Heart left ventricle (tissue), 16 donors: ENCODE data around the gene LACTBL1. TPM values are rescaled to one million over a fixed set of nuclear protein-coding genes. Genes with fewer than 3 reads are reported as not detected.

ENCODE experiments used
- ATAC-seq, 4 donors: fragments of 200-7000 bp; cut with Tn5 transposase; one replicate each; pipeline ENCODE4 v1.9.1; 2020 to 2022; ENCODE audit warnings: moderate library complexity in 4 of 4, mild to moderate bottlenecking in 3 of 4, moderate number of reproducible peaks in 1 of 4
- DNase-seq, 5 donors: peaks; one replicate each; pipeline ENCODE4 v3.0.0-alpha.2; 2020
- H3K27ac ChIP-seq, 12 donors: fragments of 200-600 bp; sonication (generic) in 4 of 12; one replicate each; pipeline versions ENCODE4 v1.5.0 to v1.8.0; 2016 to 2022; ENCODE audit warnings: mild to moderate bottlenecking in 2 of 12
- H3K27me3 ChIP-seq, 9 donors: fragments of 200-600 bp; sonication (generic) in 2 of 9; one replicate each; pipeline versions ENCODE4 v1.5.1 to v1.8.0; 2016 to 2022; ENCODE audit warnings: mild to moderate bottlenecking in 3 of 9
- H3K36me3 ChIP-seq, 9 donors: fragments of 200-600 bp; sonication (generic) in 2 of 9; one replicate each; pipeline versions ENCODE4 v1.5.0 to v1.8.0; 2018 to 2022; ENCODE audit warnings: mild to moderate bottlenecking in 2 of 9
- H3K4me1 ChIP-seq, 12 donors: fragments of 200-600 bp; sonication (generic) in 4 of 12; one replicate each; pipeline versions ENCODE4 v1.5.0 to v1.8.0; 2016 to 2022; ENCODE audit warnings: mild to moderate bottlenecking in 3 of 12
- H3K4me3 ChIP-seq, 12 donors: fragments of 200-600 bp; sonication (generic) in 4 of 12; one replicate each; pipeline versions ENCODE4 v1.5.0 to v1.8.0; 2017 to 2022; ENCODE audit warnings: mild to moderate bottlenecking in 9 of 12, moderate library complexity in 4 of 12
- H3K9me3 ChIP-seq, 12 donors: fragments of 200-600 bp; sonication (generic) in 4 of 12; one replicate each; pipeline versions ENCODE4 v1.5.0 to v1.8.0; 2016 to 2022; ENCODE audit warnings: mild to moderate bottlenecking in 1 of 12
- CTCF ChIP-seq, 12 donors: fragments of 200-600 bp; sonication (generic) in 4 of 12; IDR thresholded peaks; one replicate each; pipeline versions ENCODE4 v1.5.0 to v1.8.0; 2018 to 2022; ENCODE audit warnings: antibody characterized with exemption in 12 of 12, mild to moderate bottlenecking in 5 of 12
- POLR2A ChIP-seq, 2 donors: fragments of 450-650 bp; IDR thresholded peaks; one replicate each; pipeline ENCODE4 v1.6.1; 2017; ENCODE audit warnings: antibody characterized with exemption in 2 of 2, mild to moderate bottlenecking in 2 of 2, moderate library complexity in 2 of 2
- WGBS, 4 donors: extraction: QIAGEN DNeasy Blood & Tissue Kit in 2 of 4; methylation state at CpG; one replicate each; pipeline versions ENCODE4 v1.1.5 to v1.1.7; 2013 to 2018; 5-methylcytosine and 5-hydroxymethylcytosine counted together
- intact Hi-C, 10 donors: fragments of 100-400 bp; cut with DNase I; formaldehyde crosslinking; loops; one replicate each; pipeline versions ENCODE4 v1.11.1 to v1.14.2; 2022
- polyA plus RNA-seq, 2 donors: library from polyadenylated mRNA; stranded (reverse); fragments of 200-250 nt; gene quantifications; one replicate each; pipeline ENCODE4 v1.2.3, GENCODE V29; 2013
- total RNA-seq, 9 donors: library from RNA; depleted of rRNA in 2 of 9; stranded (reverse); fragments of >200 nt in 2 of 9; fragmentation: NEBNext Ultra II Directional in 3 of 9; extraction: Animal tissue kit (Norgen Biotek cat#: 25700) in 3 of 9; gene quantifications; one replicate each; pipeline versions ENCODE4 v1.1.0 to v1.2.4, GENCODE V29; 2016 to 2023
- donor health status: ischemic (EF 13 %, LVEDD 7.1; RV severe dilation, severe dysfunction).
- donor health status: healthy with polysubstance abuse.
- donor health status: DM: no; HTN: yes; CAD: no.
- donor health status: DM: no; HTN: no; CAD: no.
- donor health status: ischemic (EF 25% LVEDD 6.9; RV normal size, moderate dysfunction).
- donor health status: ischemic (EF 25% LVEDD 5.7; RV mildly dilated, moderate dysfunction).
- donor health status: healthy.
- donor health status: DM: yes; HTN: yes; CAD: no.
- donor health status: ischemic (EF 35%, LVEDD 5.7; RV mildly dilated, moderate dysfunction).
- donor health status: nonischemic (EF 11% LVEDD 7.7; RV severe dilation, severe dysfunction).
- donor health status: DM: yes; HTN: yes; CAD: no.
- donor health status: PGD.
- donor health status: ischemic (EF 29% LVEDD 5.4; RV normal size, mild dysfunction).
- donor health status: nonischemic (EF 23%, LVEDD 6.1; RV moderate dilation, normal function).

LACTBL1 gene
- total and polyA plus RNA-seq, 11 donors, result not detected

- WGBS, 4 donors, result 65 to 70% (median 69%) methylated on average over 24 of the region's 24 CpGs
- intact Hi-C loops, result no loop called here
- ATAC-seq, result no peak
These were observed 59.1 kb downstream of the LACTBL1 start for GRCh38 chr1:22913421-22914141.

GRCh38 chr1:22912311-22912710 lies 60.4 kb downstream of the LACTBL1 start:
- Histone ChIP-seq H3K27me3 (peaks cover 0 to 5% (median 0%) of the 10 kb centered on the region in 9 donors), H3K27ac (no peak overlapping the region), H3K36me3 (no peaks in the 10 kb centered on the region), H3K9me3 (no peaks in the 10 kb centered on the region), H3K4me3 (no peak overlapping the region), H3K4me1 (no peaks in the 10 kb centered on the region)
- DNase-seq (no peak), ATAC-seq (no peak)
- 92 to 96% (median 93%) methylated on average over 15 to 16 of the region's 16 CpGs for WGBS, 4 donors
- intact Hi-C loops, result no loop called here
- TF ChIP-seq POLR2A (IDR thresholded peaks at IDR 0.05), result no peak
- TF ChIP-seq CTCF (IDR thresholded peaks at IDR 0.05), result no peak

More at GRCh38 chr1:22913421-22914141, 59.1 kb downstream of the LACTBL1 start:
- no peaks in the 10 kb centered on the region for H3K4me1 ChIP-seq
- no peak for TF ChIP-seq POLR2A (IDR thresholded peaks at IDR 0.05)
- TF ChIP-seq CTCF (IDR thresholded peaks at IDR 0.05), result no peak
- DNase-seq, result no peak
- H3K4me3 ChIP-seq, result no peak overlapping the region
- H3K36me3 ChIP-seq, result no peaks in the 10 kb centered on the region
- no peaks in the 10 kb centered on the region for H3K9me3 ChIP-seq
- peaks cover 0 to 5% (median 0%) of the 10 kb centered on the region in 9 donors for H3K27me3 ChIP-seq
- no peak overlapping the region for H3K27ac ChIP-seq

- no peaks in the 10 kb centered on the region for H3K36me3 ChIP-seq
- ATAC-seq, result no peak
- TF ChIP-seq CTCF (IDR thresholded peaks at IDR 0.05), result no peak
- no peak for TF ChIP-seq POLR2A (IDR thresholded peaks at IDR 0.05)
- no peaks in the 10 kb centered on the region for H3K9me3 ChIP-seq
- H3K4me1 ChIP-seq, result no peaks in the 10 kb centered on the region
- WGBS, 4 donors, result 84 to 92% (median 91%) methylated on average over 5 of the region's 5 CpGs
- no peak overlapping the region for H3K4me3 ChIP-seq
- intact Hi-C loops, result no loop called here
- no peak for DNase-seq
- H3K27ac ChIP-seq, result no peak overlapping the region
- peaks cover 0 to 5% (median 0%) of the 10 kb centered on the region in 9 donors for H3K27me3 ChIP-seq
These were observed 61.5 kb downstream of the LACTBL1 start for GRCh38 chr1:22910986-22911651.

- no peaks in the 10 kb centered on the region for H3K9me3 ChIP-seq
- H3K27ac ChIP-seq, result no peak overlapping the region
- ATAC-seq (no peak), DNase-seq (no peak)
- H3K36me3 ChIP-seq, result no peaks in the 10 kb centered on the region
- H3K27me3 ChIP-seq, result peaks cover 0 to 5% (median 0%) of the 10 kb centered on the region in 9 donors
- TF ChIP-seq CTCF (IDR thresholded peaks at IDR 0.05) (no peak), POLR2A (IDR thresholded peaks at IDR 0.05) (no peak)
- WGBS, 4 donors, result 92 to 94% (median 92%) methylated on average over 12 to 13 of the region's 13 CpGs
- intact Hi-C loops, result no loop called here
- no peak overlapping the region for H3K4me3 ChIP-seq
- no peaks in the 10 kb centered on the region for H3K4me1 ChIP-seq
These were observed 62.4 kb downstream of the LACTBL1 start for GRCh38 chr1:22910286-22910685.
